ENCODE data around the gene MYL6.
"Not testable (repeated sequence)": the region's sequence is repeated elsewhere in the genome, so short reads cannot be mapped to it uniquely, and the experiment has no call there.

The MYL6 gene

DNA sequence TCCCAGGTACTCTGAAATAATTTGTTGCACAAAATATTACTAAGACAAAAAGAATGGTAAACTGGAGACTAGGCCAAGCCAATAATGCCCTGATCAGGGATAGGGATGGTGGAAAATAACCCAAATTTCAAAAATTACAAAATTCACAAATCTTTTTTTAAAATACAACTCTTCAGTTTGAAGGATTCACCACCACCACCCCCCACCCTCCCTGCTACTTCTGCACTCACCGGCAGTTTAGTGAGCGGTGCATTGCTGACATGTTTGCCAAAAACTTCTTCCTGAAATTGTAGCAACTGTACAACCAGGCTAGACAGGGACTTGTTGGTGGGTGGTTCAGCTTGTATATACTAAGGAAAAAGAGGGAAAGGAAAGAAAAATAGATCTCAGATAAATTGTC is 28.8 kb downstream of the MYL6 start:
- no peak for ATAC-seq (ENCODE audit: low read depth)
- no peaks in the 10 kb centered on the region for H3K27me3 Mint-ChIP-seq
- H3K36me3 Mint-ChIP-seq, result peaks cover 12% of the 10 kb centered on the region
- H3K4me3 Mint-ChIP-seq, result no peak overlapping the region
- H3K27ac Mint-ChIP-seq, result no peak overlapping the region
- H3K4me1 Mint-ChIP-seq, result peaks cover 29% of the 10 kb centered on the region
- H3K9me3 Mint-ChIP-seq, result no peaks in the 10 kb centered on the region
- DNase-seq (ENCODE audit: low spot score in 2 of 2), result no peak

DNA sequence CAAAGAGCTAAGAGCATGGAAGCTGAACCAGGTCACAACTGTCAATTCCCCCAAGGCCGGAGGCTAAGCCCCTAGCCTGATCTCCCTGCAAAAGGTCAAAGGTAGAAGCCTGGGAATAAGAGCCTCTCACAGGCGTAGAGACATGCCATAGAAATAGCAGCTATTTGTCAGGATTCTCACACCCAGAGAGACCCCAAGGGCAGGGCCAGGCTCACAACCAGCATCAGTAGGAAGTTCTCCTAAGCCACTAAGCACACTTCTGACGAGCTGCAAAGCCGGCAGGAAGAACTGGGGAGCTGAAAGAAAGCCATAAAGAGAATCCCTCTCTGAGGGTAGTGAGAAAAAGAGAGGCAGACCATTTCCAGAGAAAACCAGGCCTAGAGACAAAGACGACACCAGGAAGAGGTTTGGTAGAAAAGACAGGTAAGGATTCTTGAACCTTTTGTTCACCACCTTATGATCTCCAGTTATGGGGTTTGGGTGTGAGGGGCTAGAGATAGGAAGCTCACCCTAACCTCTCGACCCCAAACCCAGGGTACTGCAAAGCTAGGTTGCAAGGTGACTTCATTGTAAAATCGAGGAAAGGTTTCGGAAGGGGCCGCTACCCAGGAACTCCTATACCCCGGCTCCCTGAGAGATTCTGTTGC is 30.1 kb downstream of the MYL6 start:
- H3K9me3 Mint-ChIP-seq, result no peaks in the 10 kb centered on the region
- no peak for DNase-seq (ENCODE audit: low spot score in 2 of 2)
- H3K36me3 Mint-ChIP-seq, result peaks cover 12% of the 10 kb centered on the region
- H3K4me1 Mint-ChIP-seq, result peaks cover 33% of the 10 kb centered on the region
- no peaks in the 10 kb centered on the region for H3K27me3 Mint-ChIP-seq
- H3K4me3 Mint-ChIP-seq, result peak overlapping the region; percentile 88
- peak overlapping the region; percentile 98 for H3K27ac Mint-ChIP-seq
- ATAC-seq (ENCODE audit: low read depth), result no peak

DNA sequence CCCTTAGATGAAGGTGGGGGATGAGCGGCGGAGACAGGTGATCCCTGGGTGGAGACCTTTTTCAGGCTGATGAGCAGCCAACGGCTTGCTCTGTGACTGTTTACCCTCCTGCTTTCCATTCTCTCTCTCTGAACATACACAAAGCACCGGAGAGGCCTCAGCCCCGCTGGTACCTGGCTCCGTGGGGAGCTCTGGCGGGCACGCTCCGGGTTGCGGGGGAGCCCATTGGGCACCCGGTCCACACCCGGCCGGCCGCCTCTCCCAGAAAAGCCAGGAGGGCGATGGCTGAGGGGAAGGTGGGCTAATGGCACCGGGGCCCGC is 30.6 kb downstream of the MYL6 start:
- DNase-seq (ENCODE audit: low spot score in 2 of 2), result peak; percentile 16 to 40
- Mint-ChIP-seq H3K27me3 (no peaks in the 10 kb centered on the region), H3K4me3 (peak overlapping the region; percentile 88), H3K9me3 (no peaks in the 10 kb centered on the region), H3K4me1 (peaks cover 36% of the 10 kb centered on the region), H3K27ac (peak overlapping the region; percentile 98), H3K36me3 (peaks cover 12% of the 10 kb centered on the region)
- ATAC-seq (ENCODE audit: low read depth), result peak; percentile 2

DNA sequence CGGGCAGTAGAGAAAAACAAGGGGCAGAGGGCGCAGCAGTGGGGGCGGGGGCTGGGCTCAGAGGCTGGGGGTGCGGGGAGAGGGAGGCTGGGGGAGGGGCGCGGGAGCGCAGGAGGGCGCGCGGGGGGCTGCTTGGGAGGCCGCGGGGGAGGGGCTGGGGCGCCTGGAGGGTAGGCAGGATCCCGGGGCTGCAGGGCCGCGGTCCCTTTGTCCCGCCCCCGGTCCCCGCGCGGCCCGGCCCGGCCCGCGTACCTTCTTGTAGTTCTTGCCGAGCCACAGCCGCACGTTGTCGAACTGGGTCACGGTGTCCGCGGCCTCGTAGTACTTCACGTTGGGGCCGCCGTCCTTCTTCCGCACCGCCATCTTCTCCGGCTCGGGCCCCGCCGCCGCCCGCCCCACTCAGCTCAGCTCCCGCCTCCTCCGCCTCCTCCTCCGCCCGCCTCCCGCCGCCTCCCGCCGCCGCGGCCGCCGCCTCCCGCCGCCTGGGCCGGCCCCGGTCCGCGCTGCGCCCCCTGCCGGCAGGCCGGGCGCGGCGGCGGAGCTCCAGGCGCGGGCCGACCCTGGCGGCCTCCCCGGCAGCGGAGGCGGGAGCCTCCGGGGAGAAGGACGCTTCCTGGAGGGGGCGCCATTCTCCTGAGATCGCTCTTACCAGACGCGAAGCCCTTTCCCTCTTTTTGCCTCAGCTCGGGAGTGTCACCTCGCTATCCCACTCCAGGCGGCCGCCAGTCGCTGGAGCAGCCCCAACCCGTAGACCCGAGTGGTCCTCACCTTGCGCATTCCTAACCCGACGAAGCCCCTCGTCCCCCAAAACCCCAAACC is 31.1 kb downstream of the MYL6 start, which contains the start of gene SMARCC2:
SMARCC2 (minus strand) TSS at position 385 of the 819 bp plus-strand sequence; CDS start at position 363, 22 bp downstream.
- Mint-ChIP-seq H3K9me3 (no peaks in the 10 kb centered on the region), H3K4me3 (peak within 1 kb of the TSS; percentile 93), H3K36me3 (peaks cover 10% of the 10 kb centered on the region), H3K27ac (peak within 1 kb of the TSS; percentile 98), H3K4me1 (peaks cover 37% of the 10 kb centered on the region), H3K27me3 (no peaks in the 10 kb centered on the region)
- DNase-seq (ENCODE audit: low spot score in 2 of 2), result peak; percentile 82 to 85
- ATAC-seq (ENCODE audit: low read depth), result peak; percentile 83

DNA sequence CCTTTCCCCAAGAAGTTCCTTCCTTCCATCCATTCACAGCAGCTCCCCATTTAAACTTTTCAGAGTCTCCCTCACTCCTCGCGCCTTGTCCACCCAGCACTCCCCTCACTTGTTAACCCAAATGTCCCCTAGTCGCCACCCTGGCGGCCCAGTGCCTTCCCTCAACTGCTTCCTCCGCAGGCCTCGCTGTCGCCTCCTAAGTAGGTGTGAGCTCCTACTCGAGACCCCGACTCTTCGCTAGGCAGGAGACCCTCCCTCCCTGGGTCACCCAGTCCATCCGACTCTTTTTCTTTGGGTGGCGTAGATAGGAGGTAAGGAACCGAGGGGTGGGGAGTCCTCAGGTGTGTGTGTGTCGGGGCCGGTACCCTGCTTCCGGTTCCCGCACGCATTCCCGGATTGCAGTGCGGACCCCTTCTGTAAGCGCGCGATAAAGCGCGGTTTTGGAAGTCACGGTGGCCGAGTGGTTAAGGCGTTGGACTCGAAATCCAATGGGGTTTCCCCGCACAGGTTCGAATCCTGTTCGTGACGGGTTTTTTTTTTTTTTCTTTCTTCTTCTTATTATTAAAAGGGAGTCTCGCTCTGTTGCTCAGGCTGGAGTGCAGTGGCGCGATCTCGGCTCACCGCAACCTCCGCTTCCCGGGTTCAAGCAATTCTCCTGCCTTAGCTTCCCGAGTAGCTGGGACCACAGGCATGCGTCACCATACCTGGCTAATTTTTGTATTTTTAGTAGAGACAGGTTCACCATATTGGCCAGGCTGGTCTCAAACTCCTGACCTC is 31.9 kb downstream of the MYL6 start:
- Mint-ChIP-seq H3K27ac (peak overlapping the region; percentile 98), H3K4me3 (peak overlapping the region; percentile 93), H3K9me3 (no peaks in the 10 kb centered on the region), H3K4me1 (peaks cover 41% of the 10 kb centered on the region), H3K27me3 (no peaks in the 10 kb centered on the region), H3K36me3 (peaks cover 5% of the 10 kb centered on the region)
- peak; percentile 30 for ATAC-seq (ENCODE audit: low read depth)
- peak; percentile 56 to 66 for DNase-seq (ENCODE audit: low spot score in 2 of 2)

DNA sequence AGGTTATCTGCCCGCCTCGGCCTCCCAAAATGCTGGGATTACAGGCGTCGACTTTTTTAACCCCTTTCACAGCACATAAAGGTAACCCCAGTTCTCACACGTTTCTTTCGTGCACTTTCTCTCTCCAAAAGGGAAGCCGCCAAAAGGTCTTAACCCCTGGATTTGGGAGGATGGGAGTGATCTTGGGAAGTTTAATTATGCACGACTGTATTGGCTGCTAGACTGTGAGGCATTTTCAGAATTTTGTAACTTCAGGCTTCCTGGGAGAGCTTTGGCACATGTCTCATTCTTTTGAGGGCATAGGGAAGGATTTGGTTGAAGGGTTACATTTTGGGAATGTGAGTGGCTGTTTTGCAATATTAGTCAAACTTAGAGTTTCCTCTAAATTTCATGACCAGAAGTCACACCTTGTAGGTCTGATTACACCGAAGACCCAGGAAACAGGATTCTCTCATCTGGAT is 32.6 kb downstream of the MYL6 start:
- Mint-ChIP-seq H3K27me3 (no peaks in the 10 kb centered on the region), H3K9me3 (no peaks in the 10 kb centered on the region), H3K4me3 (peak overlapping the region; percentile 93), H3K4me1 (peaks cover 41% of the 10 kb centered on the region), H3K27ac (peak overlapping the region; percentile 98), H3K36me3 (peaks cover 4% of the 10 kb centered on the region)
- DNase-seq (ENCODE audit: low spot score in 2 of 2) (no peak), ATAC-seq (ENCODE audit: low read depth) (no peak)

DNA sequence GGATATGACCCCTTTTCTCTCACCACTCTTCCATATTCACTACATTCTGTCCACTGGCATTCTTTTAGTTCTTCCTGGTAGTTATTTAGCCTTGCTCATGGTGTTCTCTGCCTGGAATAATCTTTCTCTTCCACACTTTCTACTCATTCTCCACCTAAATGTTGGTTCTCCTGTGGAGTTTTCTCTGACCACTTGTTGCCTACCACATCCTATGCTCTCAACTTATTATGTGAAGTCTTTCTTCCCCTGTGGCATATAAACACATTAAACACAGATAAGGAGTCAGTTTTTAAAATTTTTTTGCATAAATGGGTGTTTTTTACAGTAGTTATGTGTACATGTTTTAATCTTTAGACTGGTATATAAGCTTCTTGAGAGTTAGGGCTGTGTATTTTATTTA is 34.4 kb downstream of the MYL6 start:
- H3K9me3 Mint-ChIP-seq, result no peaks in the 10 kb centered on the region
- H3K27me3 Mint-ChIP-seq, result no peaks in the 10 kb centered on the region
- peak overlapping the region; percentile 70 for H3K27ac Mint-ChIP-seq
- H3K4me1 Mint-ChIP-seq, result peaks cover 35% of the 10 kb centered on the region
- no peak for DNase-seq (ENCODE audit: low spot score in 2 of 2)
- H3K4me3 Mint-ChIP-seq, result no peak overlapping the region
- no peak for ATAC-seq (ENCODE audit: low read depth)
- H3K36me3 Mint-ChIP-seq, result no peaks in the 10 kb centered on the region

DNA sequence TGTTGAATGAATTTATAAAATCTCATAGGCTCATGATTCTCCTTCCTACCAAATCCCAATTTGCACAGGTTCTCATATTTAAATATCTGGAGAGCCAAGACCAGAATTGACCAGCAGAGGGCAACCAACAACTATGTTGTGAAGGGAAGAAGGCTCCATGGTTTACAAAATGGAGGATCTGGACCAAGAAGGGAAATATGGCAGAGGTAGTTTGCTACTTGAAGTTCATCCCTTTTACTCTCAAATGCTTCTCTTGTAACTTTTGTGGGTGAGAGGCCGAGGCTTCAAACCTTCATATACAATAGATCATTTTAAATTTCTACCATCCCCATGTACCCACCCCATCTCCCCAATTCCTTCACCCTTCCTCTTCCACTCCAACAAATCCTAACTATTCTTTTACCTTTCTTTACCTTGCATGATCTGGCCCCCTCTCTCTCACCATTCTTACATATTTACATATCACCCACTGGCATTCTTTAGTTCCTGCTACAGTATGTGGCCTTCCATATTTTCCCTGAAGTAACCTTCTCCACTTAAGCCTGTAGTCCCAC is 34.9 kb downstream of the MYL6 start:
- no peaks in the 10 kb centered on the region for H3K27me3 Mint-ChIP-seq
- H3K4me1 Mint-ChIP-seq, result peaks cover 31% of the 10 kb centered on the region

DNA sequence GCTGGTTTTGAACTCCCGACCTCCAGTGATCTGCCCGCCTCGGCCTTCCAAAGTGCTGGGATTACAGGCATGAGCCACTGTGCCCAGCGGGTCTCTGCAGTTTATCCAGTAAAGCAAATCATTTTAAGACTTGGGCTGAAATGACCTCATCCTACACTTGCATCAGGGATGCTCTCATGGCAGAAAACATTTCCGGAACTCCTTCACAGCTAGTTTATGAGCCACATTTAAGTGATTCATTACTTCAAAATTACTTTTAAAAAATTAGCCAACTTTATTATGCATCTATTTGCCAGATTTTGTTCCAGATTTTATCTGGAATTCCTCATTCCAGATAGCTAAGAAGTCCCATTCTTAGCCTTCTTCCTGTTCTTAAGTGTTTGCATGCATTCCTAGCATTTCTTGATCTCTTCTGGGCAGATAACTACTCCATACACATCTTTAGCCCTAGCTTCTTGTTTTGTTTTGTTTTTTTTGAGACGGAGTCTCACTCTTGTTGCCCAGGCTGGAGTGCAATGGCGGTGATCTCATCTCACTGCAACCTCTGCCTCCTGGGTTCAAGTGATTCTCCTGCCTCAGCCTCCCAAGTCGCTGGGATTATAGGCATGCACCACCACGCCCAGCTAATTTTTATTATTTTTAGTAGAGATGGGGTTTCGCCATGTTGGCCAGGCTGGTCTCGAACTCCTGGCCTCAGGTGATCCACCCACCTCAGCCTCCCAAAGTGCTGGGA is 38.8 kb downstream of the MYL6 start:
- not testable (repeated sequence) for H3K27ac Mint-ChIP-seq; H3K27me3 Mint-ChIP-seq; H3K36me3 Mint-ChIP-seq; H3K9me3 Mint-ChIP-seq; ATAC-seq (ENCODE audit: low read depth); H3K4me3 Mint-ChIP-seq; DNase-seq (ENCODE audit: low spot score in 2 of 2)
- peaks cover 15% of the 10 kb centered on the region for H3K4me1 Mint-ChIP-seq

More for the DNA sequence above, 34.9 kb downstream of the MYL6 start:
- Mint-ChIP-seq H3K4me3 (no peak overlapping the region), H3K36me3 (no peaks in the 10 kb centered on the region), H3K9me3 (no peaks in the 10 kb centered on the region), H3K27ac (peak overlapping the region; percentile 70)
- peak; percentile 72 to 77 for DNase-seq (ENCODE audit: low spot score in 2 of 2)
- ATAC-seq (ENCODE audit: low read depth), result peak; percentile 15

DNA sequence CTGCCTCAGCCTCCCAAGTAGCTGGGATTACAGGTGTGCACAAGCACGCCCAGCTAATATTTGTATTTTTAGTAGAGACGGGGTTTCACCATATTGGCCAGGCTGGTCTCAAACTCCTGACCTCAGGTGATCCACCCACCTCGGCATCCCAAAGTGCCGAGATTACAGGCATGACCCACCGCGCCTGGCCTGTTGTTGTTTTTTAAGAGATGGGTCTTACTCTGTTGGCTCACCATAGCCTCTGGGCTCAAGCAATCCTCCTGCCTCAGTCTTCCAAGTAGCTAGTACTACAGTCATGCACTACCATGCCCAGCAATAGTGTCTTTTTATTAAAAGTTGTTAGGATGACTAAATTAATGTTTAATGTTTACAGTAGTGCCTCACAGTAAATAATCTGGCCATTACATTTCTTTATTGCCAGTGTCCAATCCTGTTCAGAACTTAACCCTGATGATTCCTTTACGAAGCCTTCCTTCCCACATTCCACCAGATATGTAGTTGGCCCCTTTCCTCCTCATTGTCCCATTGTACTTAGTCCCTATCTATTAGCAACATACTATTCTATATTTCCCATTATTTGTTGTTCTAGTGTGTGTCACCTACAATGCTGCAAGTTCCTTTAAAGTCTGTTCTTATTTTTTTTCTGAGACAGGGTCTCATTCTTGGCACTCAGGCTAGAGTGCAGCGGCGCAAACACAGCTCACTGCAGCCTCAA is 39.9 kb downstream of the MYL6 start:
- ATAC-seq (ENCODE audit: low read depth) (no peak), DNase-seq (ENCODE audit: low spot score in 2 of 2) (no peak)
- Mint-ChIP-seq H3K4me3 (no peak overlapping the region), H3K36me3 (no peaks in the 10 kb centered on the region), H3K27me3 (no peaks in the 10 kb centered on the region), H3K27ac (no peak overlapping the region), H3K4me1 (peaks cover 12% of the 10 kb centered on the region), H3K9me3 (no peaks in the 10 kb centered on the region)

DNA sequence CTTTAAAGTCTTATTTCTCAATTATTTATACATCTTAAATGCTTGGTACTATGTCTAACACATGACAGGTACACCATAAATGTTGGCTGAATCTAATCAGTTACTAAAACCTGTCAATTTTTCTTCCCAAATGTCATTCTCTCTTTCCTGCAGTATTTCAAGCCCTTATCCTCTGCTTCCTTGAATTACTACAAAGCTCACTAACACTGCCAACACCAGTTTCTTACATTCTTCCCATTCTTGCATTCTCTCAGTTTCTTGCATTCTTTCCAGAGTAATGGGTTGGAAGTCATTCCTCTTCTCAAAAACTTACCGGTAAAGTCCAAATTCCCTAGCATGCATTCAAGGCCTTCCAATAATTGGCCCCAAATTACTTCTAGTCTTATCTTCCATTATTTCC is 40.7 kb downstream of the MYL6 start:
- no peak for ATAC-seq (ENCODE audit: low read depth)
- Mint-ChIP-seq H3K9me3 (no peaks in the 10 kb centered on the region), H3K27me3 (no peaks in the 10 kb centered on the region), H3K27ac (no peak overlapping the region), H3K36me3 (no peaks in the 10 kb centered on the region), H3K4me3 (no peak overlapping the region), H3K4me1 (peaks cover 7% of the 10 kb centered on the region)
- no peak for DNase-seq (ENCODE audit: low spot score in 2 of 2)

DNA sequence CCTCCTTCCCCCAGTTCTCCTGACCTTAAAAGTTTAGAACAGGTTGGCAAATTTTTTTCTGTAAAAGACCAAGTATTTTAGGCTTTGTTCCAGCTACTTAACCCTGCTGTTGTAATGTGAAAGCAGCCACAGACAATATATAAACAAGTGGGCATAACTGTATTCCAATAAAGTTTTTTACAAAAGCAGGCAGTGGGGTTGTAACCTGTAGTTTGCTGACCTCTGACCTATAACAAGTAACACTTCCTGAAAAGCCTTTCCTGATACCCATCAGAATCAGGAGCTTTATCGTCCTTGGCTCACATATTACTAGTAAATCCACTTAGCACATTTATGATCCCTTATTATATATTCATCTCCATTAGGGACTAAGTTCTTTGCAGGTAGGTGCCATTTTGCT is 44.2 kb downstream of the MYL6 start:
- Mint-ChIP-seq H3K4me3 (no peak overlapping the region), H3K36me3 (peaks cover 11% of the 10 kb centered on the region), H3K4me1 (peaks cover 20% of the 10 kb centered on the region), H3K9me3 (no peaks in the 10 kb centered on the region), H3K27ac (peak overlapping the region; percentile 80), H3K27me3 (no peaks in the 10 kb centered on the region)
- ATAC-seq (ENCODE audit: low read depth), result no peak
- no peak for DNase-seq (ENCODE audit: low spot score in 2 of 2)

DNA sequence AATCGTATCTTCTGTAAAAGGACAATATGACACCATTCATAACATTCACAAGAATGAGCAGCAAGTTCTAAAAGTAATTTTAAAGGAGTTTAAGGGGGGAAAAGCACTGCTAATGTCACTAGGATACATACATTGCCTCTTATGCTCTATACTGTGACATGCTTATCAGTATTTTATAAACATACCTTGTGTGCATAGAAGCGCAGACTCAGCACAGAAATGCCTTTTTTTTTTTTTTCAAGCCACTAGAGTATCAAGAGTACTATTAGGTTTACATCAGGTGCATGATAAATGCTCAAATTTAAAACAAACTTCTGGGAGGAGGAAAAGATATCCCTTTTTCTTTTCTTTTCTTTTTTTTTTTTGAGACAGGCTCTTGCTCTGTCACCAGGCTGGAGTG is 44.7 kb downstream of the MYL6 start:
- Mint-ChIP-seq H3K36me3 (peaks cover 15% of the 10 kb centered on the region), H3K27me3 (no peaks in the 10 kb centered on the region), H3K4me1 (peaks cover 22% of the 10 kb centered on the region), H3K4me3 (no peak overlapping the region), H3K9me3 (no peaks in the 10 kb centered on the region), H3K27ac (peak overlapping the region; percentile 80)
- ATAC-seq (ENCODE audit: low read depth) (no peak), DNase-seq (ENCODE audit: low spot score in 2 of 2) (no peak)
